NCI-H2107 (cell line): ENCODE measurements around the gene P2RX2.

Source experiments
- DNase-seq: peaks from one replicate; lab custom pipeline; 2025; lab: John Stamatoyannopoulos, UW

Gene P2RX2

GRCh38 chr12:132662901-132663755 is 44.6 kb downstream of the P2RX2 start:
- no peak for DNase-seq

GRCh38 chr12:132664206-132665148 is 45.9 kb downstream of the P2RX2 start:
- DNase-seq: no peak

GRCh38 chr12:132665149-132665491 is 46.5 kb downstream of the P2RX2 start:
- no peak for DNase-seq

- no peak for DNase-seq
Observed at GRCh38 chr12:132665794-132666193, 47.2 kb downstream of the P2RX2 start.

GRCh38 chr12:132668191-132669088 is 49.9 kb downstream of the P2RX2 start:
- no peak for DNase-seq

- DNase-seq: no peak
Observed at GRCh38 chr12:132669166-132669879, 50.7 kb downstream of the P2RX2 start.
